Measurements from ENCODE around the gene ROBO1. TPM values are rescaled to one million over a fixed set of nuclear protein-coding genes. Genes with fewer than 3 reads are reported as not detected.
"Not testable (repeated sequence)": the region's sequence is repeated elsewhere in the genome, so short reads cannot be mapped to it uniquely, and the experiment has no call there.

ROBO1 gene
- total RNA-seq, 2 experiments from 2014 or later = 1.3 to 2.1 TPM

GRCh38 chr3:78762121-78762520 lies 1005.7 kb downstream of the ROBO1 start:
- intact Hi-C loops (cut with DNase I, micrococcal nuclease) = no loop called here
- no peak for DNase-seq
- ChIA-PET CTCF (no interaction called here), POLR2A (no interaction called here)
- Mint-ChIP-seq H3K9me3 (ENCODE audit: low read depth) (no peaks in the 10 kb centered on the region), H3K27ac (no peak overlapping the region), H3K27me3 (no peaks in the 10 kb centered on the region), H3K4me3 (no peak overlapping the region), H3K36me3 (ENCODE audit: low read depth) (no peaks in the 10 kb centered on the region), H3K4me1 (no peaks in the 10 kb centered on the region)
- ATAC-seq = no peak

GRCh38 chr3:78761126-78761525 lies 1006.7 kb downstream of the ROBO1 start:
- H3K9me3 Mint-ChIP-seq (ENCODE audit: low read depth) = no peaks in the 10 kb centered on the region
- no peaks in the 10 kb centered on the region for H3K27me3 Mint-ChIP-seq
- H3K4me3 Mint-ChIP-seq = no peak overlapping the region
- no peak overlapping the region for H3K27ac Mint-ChIP-seq
- CTCF ChIA-PET = no interaction called here
- no peaks in the 10 kb centered on the region for H3K36me3 Mint-ChIP-seq (ENCODE audit: low read depth)
- intact Hi-C loops (cut with DNase I, micrococcal nuclease) = no loop called here
- ATAC-seq (no peak), DNase-seq (no peak)
- POLR2A ChIA-PET = no interaction called here
- H3K4me1 Mint-ChIP-seq = no peaks in the 10 kb centered on the region

GRCh38 chr3:78757731-78758130 lies 1010.1 kb downstream of the ROBO1 start:
- Mint-ChIP-seq H3K4me3 (no peak overlapping the region), H3K27ac (no peak overlapping the region), H3K27me3 (no peaks in the 10 kb centered on the region), H3K36me3 (ENCODE audit: low read depth) (no peaks in the 10 kb centered on the region), H3K9me3 (ENCODE audit: low read depth) (peaks cover 9% of the 10 kb centered on the region), H3K4me1 (no peaks in the 10 kb centered on the region)
- DNase-seq (no peak), ATAC-seq (no peak)
- intact Hi-C loops (cut with DNase I, micrococcal nuclease) = no loop called here
- CTCF ChIA-PET = no interaction called here
- POLR2A ChIA-PET = no interaction called here

GRCh38 chr3:78754066-78754743 lies 1013.6 kb downstream of the ROBO1 start:
- Mint-ChIP-seq H3K4me1 (no peaks in the 10 kb centered on the region), H3K4me3 (no peak overlapping the region), H3K27me3 (no peaks in the 10 kb centered on the region), H3K9me3 (ENCODE audit: low read depth) (peaks cover 9% of the 10 kb centered on the region), H3K36me3 (ENCODE audit: low read depth) (no peaks in the 10 kb centered on the region), H3K27ac (no peak overlapping the region)
- DNase-seq (no peak), ATAC-seq (no peak)
- CTCF ChIA-PET = no interaction called here
- intact Hi-C loops (cut with DNase I, micrococcal nuclease) = no loop called here
- POLR2A ChIA-PET = no interaction called here

GRCh38 chr3:78751266-78751665 lies 1016.5 kb downstream of the ROBO1 start:
- H3K27ac Mint-ChIP-seq = no peak overlapping the region
- no peak overlapping the region for H3K4me3 Mint-ChIP-seq
- POLR2A ChIA-PET = no interaction called here
- DNase-seq (no peak), ATAC-seq (no peak)
- no peaks in the 10 kb centered on the region for H3K4me1 Mint-ChIP-seq
- intact Hi-C loops (cut with DNase I, micrococcal nuclease) = no loop called here
- H3K27me3 Mint-ChIP-seq = no peaks in the 10 kb centered on the region
- CTCF ChIA-PET = interaction anchor here (0.6 kb wide), 1 partner anchor 10 kb away, joined by 3 read pairs; no protein-coding TSS in a partner anchor
- H3K36me3 Mint-ChIP-seq (ENCODE audit: low read depth) = no peaks in the 10 kb centered on the region
- peaks cover 9% of the 10 kb centered on the region for H3K9me3 Mint-ChIP-seq (ENCODE audit: low read depth)

GRCh38 chr3:78750291-78750690 lies 1017.5 kb downstream of the ROBO1 start:
- H3K4me3 Mint-ChIP-seq, H3K27me3 Mint-ChIP-seq: not testable (repeated sequence)

GRCh38 chr3:78749056-78749455 lies 1018.7 kb downstream of the ROBO1 start:
- Mint-ChIP-seq H3K27ac (no peak overlapping the region), H3K36me3 (ENCODE audit: low read depth) (no peaks in the 10 kb centered on the region), H3K4me3 (no peak overlapping the region), H3K4me1 (no peaks in the 10 kb centered on the region), H3K9me3 (ENCODE audit: low read depth) (peaks cover 5% of the 10 kb centered on the region), H3K27me3 (no peaks in the 10 kb centered on the region)
- ChIA-PET POLR2A (no interaction called here), CTCF (no interaction called here)
- no peak for DNase-seq
- no peak for ATAC-seq
- intact Hi-C loops (cut with DNase I, micrococcal nuclease) = no loop called here

More at GRCh38 chr3:78750291-78750690, 1017.5 kb downstream of the ROBO1 start:
- H3K36me3 Mint-ChIP-seq (ENCODE audit: low read depth); intact Hi-C loops (cut with DNase I, micrococcal nuclease); H3K27ac Mint-ChIP-seq; ATAC-seq; H3K4me1 Mint-ChIP-seq; POLR2A ChIA-PET; CTCF ChIA-PET; DNase-seq: not testable (repeated sequence)
- H3K9me3 Mint-ChIP-seq (ENCODE audit: low read depth) = peaks cover 10% of the 10 kb centered on the region

- no peaks in the 10 kb centered on the region for H3K27me3 Mint-ChIP-seq
- no peak for ATAC-seq
- ChIA-PET CTCF (no interaction called here), POLR2A (no interaction called here)
- no peak overlapping the region for H3K27ac Mint-ChIP-seq
- H3K4me3 Mint-ChIP-seq = no peak overlapping the region
- DNase-seq = no peak
- H3K9me3 Mint-ChIP-seq (ENCODE audit: low read depth) = peaks cover 3% of the 10 kb centered on the region
- no peaks in the 10 kb centered on the region for H3K4me1 Mint-ChIP-seq
- intact Hi-C loops (cut with DNase I, micrococcal nuclease) = no loop called here
- no peaks in the 10 kb centered on the region for H3K36me3 Mint-ChIP-seq (ENCODE audit: low read depth)
Measured at GRCh38 chr3:78745847-78746246, 1022.0 kb downstream of the ROBO1 start.

GRCh38 chr3:78742491-78742890 lies 1025.3 kb downstream of the ROBO1 start:
- Mint-ChIP-seq H3K9me3 (ENCODE audit: low read depth) (peaks cover 7% of the 10 kb centered on the region), H3K27me3 (no peaks in the 10 kb centered on the region), H3K36me3 (ENCODE audit: low read depth) (no peaks in the 10 kb centered on the region), H3K4me1 (no peaks in the 10 kb centered on the region), H3K4me3 (no peak overlapping the region), H3K27ac (no peak overlapping the region)
- ATAC-seq = no peak
- POLR2A ChIA-PET = no interaction called here
- intact Hi-C loops (cut with DNase I, micrococcal nuclease) = no loop called here
- CTCF ChIA-PET = no interaction called here
- no peak for DNase-seq

- no peak overlapping the region for H3K27ac Mint-ChIP-seq
- DNase-seq = no peak
- intact Hi-C loops (cut with DNase I, micrococcal nuclease) = no loop called here
- H3K4me3 Mint-ChIP-seq = no peak overlapping the region
- H3K27me3 Mint-ChIP-seq = no peaks in the 10 kb centered on the region
- peaks cover 7% of the 10 kb centered on the region for H3K9me3 Mint-ChIP-seq (ENCODE audit: low read depth)
- CTCF ChIA-PET = no interaction called here
- POLR2A ChIA-PET = no interaction called here
- no peaks in the 10 kb centered on the region for H3K4me1 Mint-ChIP-seq
- H3K36me3 Mint-ChIP-seq (ENCODE audit: low read depth) = no peaks in the 10 kb centered on the region
- ATAC-seq = no peak
Measured at GRCh38 chr3:78742041-78742440, 1025.8 kb downstream of the ROBO1 start.

GRCh38 chr3:78741066-78741645 lies 1026.6 kb downstream of the ROBO1 start:
- no peaks in the 10 kb centered on the region for H3K27me3 Mint-ChIP-seq
- CTCF ChIA-PET = interaction anchor here (0.7 kb wide), 1 partner anchor 10 kb away, joined by 3 read pairs; no protein-coding TSS in a partner anchor
- H3K4me3 Mint-ChIP-seq = no peak overlapping the region
- ATAC-seq (no peak), DNase-seq (no peak)
- H3K9me3 Mint-ChIP-seq (ENCODE audit: low read depth) = peaks cover 7% of the 10 kb centered on the region
- no peak overlapping the region for H3K27ac Mint-ChIP-seq
- H3K4me1 Mint-ChIP-seq = no peaks in the 10 kb centered on the region
- H3K36me3 Mint-ChIP-seq (ENCODE audit: low read depth) = no peaks in the 10 kb centered on the region
- intact Hi-C loops (cut with DNase I, micrococcal nuclease) = no loop called here
- POLR2A ChIA-PET = no interaction called here

GRCh38 chr3:78738833-78739232 lies 1029.0 kb downstream of the ROBO1 start:
- intact Hi-C loops (cut with DNase I, micrococcal nuclease) = no loop called here
- ChIA-PET POLR2A (no interaction called here), CTCF (interaction anchor here (1.0 to 1.2 kb wide), 2 partner anchors 9 to 11 kb away, joined by 4 read pairs; no protein-coding TSS in a partner anchor)
- DNase-seq = no peak
- Mint-ChIP-seq H3K36me3 (ENCODE audit: low read depth) (no peaks in the 10 kb centered on the region), H3K27ac (no peak overlapping the region), H3K4me1 (no peaks in the 10 kb centered on the region), H3K27me3 (no peaks in the 10 kb centered on the region), H3K9me3 (ENCODE audit: low read depth) (peaks cover 4% of the 10 kb centered on the region), H3K4me3 (no peak overlapping the region)
- ATAC-seq = no peak

Data from activated CD4-positive, alpha-beta T cell treated with anti-CD3 and anti-CD28 coated beads for 36 hours (primary cell).